CD4-positive, alpha-beta T cell (primary cell): ENCODE results near the gene INPP5A. TPM values are rescaled to one million over a fixed set of nuclear protein-coding genes. Genes with fewer than 3 reads are reported as not detected.
A peak's percentile ranks its signal among the peaks of the same experiment; 100 is the strongest.

Experiments
- ATAC-seq: fragments of 200-7000 bp; cut with Tn5 transposase; one replicate; pipeline ENCODE4 v1.10.0; 2022; ENCODE audit warnings: mild to moderate bottlenecking; ENCODE audit not compliant: poor library complexity
- CTCF ChIA-PET: fragments of 350-600 bp; sonication (Branson Sonifier 250); formaldehyde crosslinking; loops from one replicate; lab custom pipeline; 2021; ENCODE audit warnings: antibody characterized with exemption, inconsistent platforms; lab: Charles Lee
- POLR2A ChIA-PET: fragments of 350-600 bp; sonication (Branson Sonifier 250); formaldehyde crosslinking; loops from one replicate; lab custom pipeline; 2021; ENCODE audit warnings: antibody characterized with exemption, inconsistent platforms; lab: Charles Lee
- DNase-seq, 14 experiments: peaks; one replicate each; pipeline ENCODE4 v3.0.0-alpha.2; 2013 to 2020; ENCODE audit warnings: mixed read lengths in 2 of 14
- H3K27ac ChIP-seq, 2 donors: one replicate each; pipeline versions ENCODE4 v1.5.1 to v1.7.0; 2013; ENCODE audit warnings: low read length in 2 of 2, low read depth in 1 of 2, mild to moderate bottlenecking in 1 of 2
- H3K27me3 ChIP-seq, 2 experiments: 1 replicate in 1 of 2; 2 replicates in 1 of 2; pipeline versions ENCODE4 v1.6.1 to v1.7.0; 2013; ENCODE audit warnings: low read length in 2 of 2, control low read depth in 1 of 2, mild to moderate bottlenecking in 1 of 2, moderate library complexity in 1 of 2; ENCODE audit not compliant: insufficient read depth in 2 of 2, control insufficient read depth in 1 of 2
- H3K36me3 ChIP-seq: one replicate; pipeline ENCODE4 v1.6.1; 2013; ENCODE audit warnings: low read length, control low read depth; ENCODE audit not compliant: insufficient read depth
- H3K4me1 ChIP-seq: one replicate; pipeline ENCODE4 v1.6.1; 2013; ENCODE audit warnings: low read length, control low read depth; ENCODE audit not compliant: insufficient read depth
- H3K4me3 ChIP-seq: one replicate; pipeline ENCODE4 v1.5.1; 2013; ENCODE audit warnings: mild to moderate bottlenecking, low read length, moderate library complexity
- H3K9me3 ChIP-seq, 2 experiments: 1 replicate in 1 of 2; 2 replicates in 1 of 2; pipeline versions ENCODE4 v1.6.1 to v1.7.0; 2013; ENCODE audit warnings: low read length in 2 of 2, mild to moderate bottlenecking in 2 of 2, control low read depth in 1 of 2, moderate library complexity in 1 of 2; ENCODE audit not compliant: control insufficient read depth in 1 of 2, insufficient read depth in 1 of 2
- H3K27ac Mint-ChIP-seq: one replicate; pipeline ENCODE4 v1.8.0; 2020; ENCODE audit warnings: mixed read lengths
- H3K27me3 Mint-ChIP-seq: one replicate; pipeline ENCODE4 v1.8.0; 2021; ENCODE audit warnings: mixed read lengths
- H3K36me3 Mint-ChIP-seq: one replicate; pipeline ENCODE4 v1.8.0; 2021; ENCODE audit warnings: low read depth, mixed read lengths
- H3K4me1 Mint-ChIP-seq: one replicate; pipeline ENCODE4 v1.8.0; 2021; ENCODE audit warnings: low read depth, mixed read lengths
- H3K4me3 Mint-ChIP-seq: one replicate; pipeline ENCODE4 v1.8.0; 2020; ENCODE audit warnings: mild to moderate bottlenecking, mixed read lengths
- H3K9me3 Mint-ChIP-seq: one replicate; pipeline ENCODE4 v1.8.0; 2020; ENCODE audit warnings: mixed read lengths
- intact Hi-C, 2 experiments: fragments of 100-400 bp; cut with DNase I in 1 of 2; cut with micrococcal nuclease in 1 of 2; formaldehyde crosslinking; loops; one replicate each; pipeline versions ENCODE4 v1.15.1 to v1.9.0; 2023 to 2025; cut with DNase I, micrococcal nuclease
- total RNA-seq, 174 experiments: library from RNA in 2 of 174; stranded (reverse) in 2 of 174; gene quantifications; one replicate each; pipeline ENCODE4 v1.2.3 and lab custom pipeline; 2021 to 2026
- TF ChIP-seq, protein P1 (sequence below): fragments of 200-600 bp; IDR thresholded peaks from one replicate; pipeline ENCODE4 v1.8.0; 2022; ENCODE audit warnings: antibody characterized with exemption, mild to moderate bottlenecking

INPP5A gene
- total RNA-seq, 2 experiments from 2014 or later, result 22.0 to 24.8 TPM

DNA sequence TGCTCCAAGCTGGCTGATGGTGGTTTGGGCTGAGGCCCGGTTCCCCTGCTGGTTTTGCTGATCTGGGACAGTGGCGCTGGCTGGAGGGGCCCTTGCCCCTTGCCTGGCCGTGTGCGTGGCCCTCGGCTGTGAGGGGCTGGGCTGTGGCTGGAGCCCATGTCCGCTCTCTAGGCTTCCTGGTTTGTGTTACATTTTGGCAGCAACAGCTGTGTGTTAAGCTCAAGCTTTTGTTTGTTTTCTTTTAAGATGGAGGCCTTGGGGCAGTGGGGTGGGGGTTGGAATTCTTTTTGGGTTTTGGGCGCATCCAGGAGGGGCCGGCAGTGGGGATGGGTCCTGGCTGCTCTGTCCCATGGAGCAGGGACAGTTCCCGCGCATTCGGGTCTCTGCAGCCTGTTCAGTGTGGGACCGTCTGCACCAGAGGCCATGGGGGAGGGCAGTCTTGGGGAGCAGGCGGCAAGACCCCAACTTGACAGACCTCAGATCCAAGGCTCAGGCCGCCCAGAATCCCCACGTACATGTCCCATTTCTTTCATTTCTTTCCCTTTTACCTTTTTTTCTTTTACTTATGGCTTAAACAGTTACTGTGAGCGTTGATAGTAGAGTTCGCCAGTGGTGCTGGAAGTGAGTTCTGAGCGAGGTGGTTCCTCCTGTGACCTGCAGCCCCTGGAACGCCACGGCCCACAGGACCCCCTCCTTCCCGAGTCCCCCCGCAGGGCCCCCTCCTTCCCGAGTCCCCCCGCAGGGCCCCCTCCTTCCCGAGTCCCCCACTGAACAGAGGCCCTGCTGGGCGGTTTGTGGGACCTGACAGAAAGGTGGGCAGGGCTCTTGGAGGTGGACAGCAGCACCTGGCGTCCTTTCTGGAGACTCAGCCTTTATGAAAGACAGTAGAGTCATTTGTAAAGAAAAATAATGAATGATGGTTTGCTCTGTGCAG lies 75.3 kb downstream of the INPP5A start:
- peaks cover 0 to 40% of the 10 kb centered on the region in 2 experiments for H3K9me3 ChIP-seq
- no peaks in the 10 kb centered on the region for H3K36me3 ChIP-seq
- ChIA-PET POLR2A (interaction anchor here (0.6 kb wide), 1 partner anchor 50 kb away, joined by 3 read pairs; no protein-coding TSS in a partner anchor), CTCF (no interaction called here)
- H3K9me3 Mint-ChIP-seq, result peaks cover 7% of the 10 kb centered on the region
- intact Hi-C loops, result no loop called here
- no peaks in the 10 kb centered on the region for H3K27me3 ChIP-seq
- DNase-seq (peak in 1 of 14 experiments; percentile 25), ATAC-seq (no peak)
- H3K27me3 Mint-ChIP-seq, result no peaks in the 10 kb centered on the region
- no peak overlapping the region for H3K27ac Mint-ChIP-seq
- H3K36me3 Mint-ChIP-seq, result peaks cover 29% of the 10 kb centered on the region
- H3K27ac ChIP-seq, result no peak overlapping the region
- peaks cover 37% of the 10 kb centered on the region for H3K4me1 Mint-ChIP-seq
- TF ChIP-seq, protein P1, sequence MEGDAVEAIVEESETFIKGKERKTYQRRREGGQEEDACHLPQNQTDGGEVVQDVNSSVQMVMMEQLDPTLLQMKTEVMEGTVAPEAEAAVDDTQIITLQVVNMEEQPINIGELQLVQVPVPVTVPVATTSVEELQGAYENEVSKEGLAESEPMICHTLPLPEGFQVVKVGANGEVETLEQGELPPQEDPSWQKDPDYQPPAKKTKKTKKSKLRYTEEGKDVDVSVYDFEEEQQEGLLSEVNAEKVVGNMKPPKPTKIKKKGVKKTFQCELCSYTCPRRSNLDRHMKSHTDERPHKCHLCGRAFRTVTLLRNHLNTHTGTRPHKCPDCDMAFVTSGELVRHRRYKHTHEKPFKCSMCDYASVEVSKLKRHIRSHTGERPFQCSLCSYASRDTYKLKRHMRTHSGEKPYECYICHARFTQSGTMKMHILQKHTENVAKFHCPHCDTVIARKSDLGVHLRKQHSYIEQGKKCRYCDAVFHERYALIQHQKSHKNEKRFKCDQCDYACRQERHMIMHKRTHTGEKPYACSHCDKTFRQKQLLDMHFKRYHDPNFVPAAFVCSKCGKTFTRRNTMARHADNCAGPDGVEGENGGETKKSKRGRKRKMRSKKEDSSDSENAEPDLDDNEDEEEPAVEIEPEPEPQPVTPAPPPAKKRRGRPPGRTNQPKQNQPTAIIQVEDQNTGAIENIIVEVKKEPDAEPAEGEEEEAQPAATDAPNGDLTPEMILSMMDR, result no peak
- no peak overlapping the region for H3K4me3 ChIP-seq
- peaks cover 52% of the 10 kb centered on the region for H3K4me1 ChIP-seq
- H3K4me3 Mint-ChIP-seq, result no peak overlapping the region

DNA sequence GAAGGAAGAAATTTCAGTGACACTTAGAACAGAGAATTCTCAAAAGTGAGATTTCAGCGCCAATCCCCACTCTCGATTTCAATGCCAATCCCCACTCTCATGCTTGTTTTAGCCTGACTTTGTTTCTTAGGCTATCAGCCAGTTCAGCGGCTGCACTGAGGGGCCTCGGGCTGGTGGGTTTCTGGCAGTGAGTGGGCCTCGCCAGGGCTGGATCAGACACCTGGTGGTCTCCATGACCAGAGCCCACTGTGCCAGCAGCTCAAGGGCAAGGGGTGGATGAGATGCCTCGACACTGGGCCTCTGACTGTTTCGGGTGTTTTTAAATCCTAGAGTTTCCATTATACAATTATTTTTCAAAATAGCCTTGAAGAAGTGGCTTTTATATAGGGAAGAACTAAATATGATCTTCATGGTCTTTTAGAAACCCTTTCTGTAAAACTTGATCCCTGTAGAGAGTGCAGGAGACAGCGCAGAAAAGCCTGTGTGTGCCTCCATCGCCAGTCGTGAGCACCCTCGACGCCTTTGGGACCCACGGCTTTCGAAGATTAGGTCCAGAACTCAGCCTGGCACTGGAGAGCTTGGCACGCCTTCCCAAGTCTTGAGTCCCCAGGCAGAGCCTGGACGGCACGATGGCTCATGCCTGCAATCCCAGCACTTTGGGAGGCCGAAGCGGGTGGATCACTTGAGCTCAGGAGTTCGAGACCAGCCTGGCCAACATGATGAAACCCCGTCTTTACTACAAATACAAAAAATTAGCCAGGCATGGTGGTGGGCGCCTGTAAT lies 76.2 kb downstream of the INPP5A start:
- TF ChIP-seq, protein P1, result no peak
- H3K9me3 ChIP-seq, result peaks cover 4 to 44% of the 10 kb centered on the region in 2 experiments
- ChIA-PET CTCF (no interaction called here), POLR2A (no interaction called here)
- no peaks in the 10 kb centered on the region for H3K36me3 ChIP-seq
- H3K4me1 Mint-ChIP-seq, result peaks cover 37% of the 10 kb centered on the region
- peaks cover 49% of the 10 kb centered on the region for H3K4me1 ChIP-seq
- DNase-seq (no peak), ATAC-seq (no peak)
- intact Hi-C loops, result no loop called here
- H3K27me3 ChIP-seq, result no peaks in the 10 kb centered on the region
- no peak overlapping the region for H3K27ac Mint-ChIP-seq
- peaks cover 8% of the 10 kb centered on the region for H3K9me3 Mint-ChIP-seq
- H3K27ac ChIP-seq, result no peak overlapping the region
- no peak overlapping the region for H3K4me3 Mint-ChIP-seq
- peaks cover 38% of the 10 kb centered on the region for H3K36me3 Mint-ChIP-seq
- H3K27me3 Mint-ChIP-seq, result no peaks in the 10 kb centered on the region
- no peak overlapping the region for H3K4me3 ChIP-seq

DNA sequence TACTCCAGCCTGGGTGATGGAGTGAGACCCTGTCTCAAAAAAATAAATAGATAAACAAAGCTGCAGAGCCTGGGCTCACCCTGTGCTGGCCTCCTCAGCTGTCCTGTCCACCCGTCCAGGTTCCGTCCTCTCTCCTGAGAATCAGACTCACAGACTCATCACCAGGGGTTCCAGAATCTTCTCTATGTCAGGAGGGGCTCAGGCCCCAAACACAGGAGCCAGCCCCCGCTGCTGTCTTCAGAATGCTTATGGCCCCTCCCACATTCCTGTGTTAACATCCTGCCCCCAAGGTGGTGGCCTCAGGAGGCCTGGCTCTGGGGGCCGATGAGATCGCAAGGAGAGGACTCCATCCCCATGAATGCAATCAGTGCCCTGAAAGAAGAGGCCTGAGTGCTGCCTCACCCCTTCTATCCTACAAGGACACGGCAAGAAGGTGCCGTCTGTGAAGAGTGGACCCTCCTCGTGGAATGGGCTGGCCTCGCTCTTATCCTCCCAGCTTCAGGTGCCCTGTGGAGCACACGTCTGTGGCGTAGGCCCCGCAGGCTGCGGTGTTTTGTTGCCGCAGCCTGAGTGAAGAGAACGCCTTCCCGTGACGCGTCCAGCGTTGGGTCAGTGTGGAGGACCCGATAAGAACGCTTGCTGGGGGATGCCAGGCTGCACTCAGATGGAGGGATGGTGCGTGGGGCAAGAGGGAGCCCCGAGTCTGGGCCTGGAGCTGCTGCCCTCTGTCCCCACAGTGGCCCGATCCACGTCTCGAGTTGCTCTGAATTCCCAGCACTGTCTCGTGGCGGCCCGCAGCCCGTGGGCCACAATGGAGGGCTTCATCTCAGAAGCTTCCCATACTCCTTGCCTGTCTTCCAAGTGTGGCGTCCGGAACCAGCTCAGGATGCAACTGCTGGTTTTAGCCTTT lies 77.1 kb downstream of the INPP5A start:
- POLR2A ChIA-PET, result no interaction called here
- H3K4me1 ChIP-seq, result peaks cover 48% of the 10 kb centered on the region
- H3K27me3 Mint-ChIP-seq, result no peaks in the 10 kb centered on the region
- DNase-seq (peak in 1 of 14 experiments; percentile 28), ATAC-seq (no peak)
- peaks cover 31% of the 10 kb centered on the region for H3K4me1 Mint-ChIP-seq
- no peak overlapping the region for H3K4me3 ChIP-seq
- H3K27me3 ChIP-seq, result no peaks in the 10 kb centered on the region
- peaks cover 44% of the 10 kb centered on the region for H3K36me3 Mint-ChIP-seq
- TF ChIP-seq, protein P1, result no peak
- no peak overlapping the region for H3K27ac Mint-ChIP-seq
- intact Hi-C loops, result loop anchor here in 1 of 2 experiments (5.0 kb wide), 1 partner anchor 72 kb away; no protein-coding TSS in a partner anchor
- peaks cover 13 to 52% of the 10 kb centered on the region in 2 experiments for H3K9me3 ChIP-seq
- no peak overlapping the region for H3K4me3 Mint-ChIP-seq
- H3K27ac ChIP-seq, result no peak overlapping the region
- H3K9me3 Mint-ChIP-seq, result peaks cover 8% of the 10 kb centered on the region
- CTCF ChIA-PET, result no interaction called here
- H3K36me3 ChIP-seq, result no peaks in the 10 kb centered on the region
